H9 (cell line): Measurements from ENCODE around the gene DARS1. TPM values are rescaled to one million over a fixed set of nuclear protein-coding genes. Genes with fewer than 3 reads are reported as not detected.

Source experiments
- DNase-seq: peaks from one replicate; pipeline ENCODE4 v3.0.0-alpha.2; 2017
- H2AFZ ChIP-seq: one replicate; pipeline ENCODE4 v1.6.1; 2013; ENCODE audit warnings: mild to moderate bottlenecking, low read length, control low read depth, moderate library complexity
- H2AK5ac ChIP-seq: 2 replicates; pipeline ENCODE4 v1.6.1; 2013; ENCODE audit warnings: low read length, control low read depth, mixed read lengths; ENCODE audit not compliant: insufficient read length
- H2BK120ac ChIP-seq: one replicate; pipeline ENCODE4 v1.6.1; 2013; ENCODE audit warnings: low read depth, mild to moderate bottlenecking, low read length, control low read depth, inconsistent platforms; ENCODE audit not compliant: poor library complexity, severe bottlenecking
- H2BK12ac ChIP-seq: 2 replicates; pipeline ENCODE4 v1.6.1; 2013; ENCODE audit warnings: low read length, control low read depth, mixed read lengths, low read depth; ENCODE audit not compliant: insufficient read length
- H2BK15ac ChIP-seq: 2 replicates; pipeline ENCODE4 v1.6.1; 2013; ENCODE audit warnings: low read depth, low read length, control low read depth
- H2BK20ac ChIP-seq: one replicate; pipeline ENCODE4 v1.6.1; 2013; ENCODE audit warnings: low read depth, mild to moderate bottlenecking, low read length, control low read depth, inconsistent platforms; ENCODE audit not compliant: poor library complexity, severe bottlenecking
- H2BK5ac ChIP-seq: 2 replicates; pipeline ENCODE4 v1.6.1; 2013; ENCODE audit warnings: low read length, control low read depth, mixed read lengths; ENCODE audit not compliant: insufficient read length
- H3K14ac ChIP-seq: 2 replicates; pipeline ENCODE4 v1.6.1; 2013; ENCODE audit warnings: low read length, control low read depth; ENCODE audit not compliant: insufficient read depth
- H3K18ac ChIP-seq: 2 replicates; pipeline ENCODE4 v1.6.1; 2013; ENCODE audit warnings: low read depth, mild to moderate bottlenecking, mixed read lengths, low read length, control low read depth; ENCODE audit not compliant: insufficient read length
- H3K23ac ChIP-seq: 2 replicates; pipeline ENCODE4 v1.6.1; 2013; ENCODE audit warnings: low read length, control low read depth, mixed read lengths, low read depth; ENCODE audit not compliant: insufficient read length
- H3K23me2 ChIP-seq: 2 replicates; pipeline ENCODE4 v1.6.1; 2013; ENCODE audit warnings: low read depth, mild to moderate bottlenecking, mixed read lengths, low read length, control low read depth; ENCODE audit not compliant: insufficient read length, poor library complexity, severe bottlenecking
- H3K27ac ChIP-seq: 2 replicates; pipeline ENCODE4 v1.5.1; 2013; ENCODE audit warnings: low read length, control low read depth, mixed read lengths, low read depth; ENCODE audit not compliant: insufficient read length
- H3K27me3 ChIP-seq: 2 replicates; pipeline ENCODE4 v1.6.1; 2013; ENCODE audit warnings: low read length, control low read depth, inconsistent platforms; ENCODE audit not compliant: insufficient read depth
- H3K4ac ChIP-seq: 2 replicates; pipeline ENCODE4 v1.6.1; 2013; ENCODE audit warnings: low read depth, mild to moderate bottlenecking, control low read depth, inconsistent platforms, low read length, moderate library complexity
- H3K4me1 ChIP-seq: 2 replicates; pipeline ENCODE4 v1.6.1; 2013; ENCODE audit warnings: low read length, control low read depth, inconsistent platforms; ENCODE audit not compliant: insufficient read depth
- H3K4me2 ChIP-seq: 2 replicates; pipeline ENCODE4 v1.6.1; 2013; ENCODE audit warnings: low read length, control low read depth, mixed read lengths; ENCODE audit not compliant: insufficient read length, insufficient read depth
- H3K56ac ChIP-seq: 2 replicates; pipeline ENCODE4 v1.6.1; 2013; ENCODE audit warnings: low read depth, mild to moderate bottlenecking, mixed read lengths, low read length, control low read depth; ENCODE audit not compliant: insufficient read length
- H3K79me1 ChIP-seq: 2 replicates; pipeline ENCODE4 v1.6.1; 2013; ENCODE audit warnings: low read depth, mild to moderate bottlenecking, moderate library complexity, low read length, control low read depth, inconsistent platforms; ENCODE audit not compliant: insufficient read depth, poor library complexity, severe bottlenecking
- H3K79me2 ChIP-seq: 2 replicates; pipeline ENCODE4 v1.6.1; 2013; ENCODE audit warnings: low read length, control low read depth, inconsistent platforms; ENCODE audit not compliant: insufficient read depth
- H3K9ac ChIP-seq: 2 replicates; pipeline ENCODE4 v1.6.1; 2013; ENCODE audit warnings: low read length, control low read depth, mixed read lengths; ENCODE audit not compliant: insufficient read length; ENCODE audit errors: extremely low read depth
- H3K9me3 ChIP-seq: one replicate; pipeline ENCODE4 v1.6.1; 2013; ENCODE audit warnings: low read depth, low read length, inconsistent platforms; ENCODE audit not compliant: control insufficient read depth
- H3T11ph ChIP-seq: one replicate; pipeline ENCODE4 v1.6.1; 2013; ENCODE audit warnings: mild to moderate bottlenecking, low read length, control low read depth, inconsistent platforms
- H4K20me1 ChIP-seq: one replicate; pipeline ENCODE4 v1.6.1; 2013; ENCODE audit not compliant: control insufficient read depth, insufficient read length, insufficient read depth
- H4K5ac ChIP-seq: 2 replicates; pipeline ENCODE4 v1.6.1; 2013; ENCODE audit warnings: low read depth, mild to moderate bottlenecking, mixed read lengths, low read length, control low read depth; ENCODE audit not compliant: insufficient read length
- H4K8ac ChIP-seq: replicated peaks from 2 replicates; pipeline ENCODE4 v1.6.1; 2013; ENCODE audit warnings: low read length, control low read depth, mixed read lengths, low read depth; ENCODE audit not compliant: insufficient read length
- H4K91ac ChIP-seq: 2 replicates; pipeline ENCODE4 v1.6.1; 2013; ENCODE audit warnings: low read depth, mild to moderate bottlenecking, moderate library complexity, mixed read lengths, low read length, control low read depth; ENCODE audit not compliant: insufficient read length
- H3K27ac Mint-ChIP-seq, 3 experiments: 2 replicates in 2 of 3; 3 replicates in 1 of 3; pipeline ENCODE4 v1.8.0; 2020 to 2021; ENCODE audit warnings: mixed read lengths in 3 of 3, mild to moderate bottlenecking in 1 of 3, moderate library complexity in 1 of 3
- H3K27me3 Mint-ChIP-seq: 2 replicates; pipeline ENCODE4 v1.8.0; 2021; ENCODE audit warnings: low read depth, mild to moderate bottlenecking, moderate library complexity, mixed read lengths
- H3K36me3 Mint-ChIP-seq, 3 experiments: 2 replicates in 2 of 3; 3 replicates in 1 of 3; pipeline ENCODE4 v1.8.0; 2020 to 2021; ENCODE audit warnings: low read depth in 3 of 3, mixed read lengths in 3 of 3; ENCODE audit not compliant: insufficient read depth in 1 of 3
- H3K4me1 Mint-ChIP-seq, 2 experiments: 2 replicates each; pipeline ENCODE4 v1.8.0; 2020; ENCODE audit warnings: mixed read lengths in 2 of 2
- H3K4me3 Mint-ChIP-seq, 2 experiments: 2 replicates in 1 of 2; 3 replicates in 1 of 2; pipeline ENCODE4 v1.8.0; 2020 to 2021; ENCODE audit warnings: mild to moderate bottlenecking in 2 of 2, mixed read lengths in 2 of 2, moderate library complexity in 1 of 2
- H3K9me3 Mint-ChIP-seq, 2 experiments: 2 replicates in 1 of 2; 3 replicates in 1 of 2; pipeline ENCODE4 v1.8.0; 2020; ENCODE audit warnings: mild to moderate bottlenecking in 2 of 2, mixed read lengths in 2 of 2, moderate library complexity in 1 of 2
- WGBS: extraction: QIAGEN DNeasy Blood & Tissue Kit; methylation state at CpG from one replicate; pipeline ENCODE4 v1.1.7; 2013; ENCODE audit warnings: missing lambda C conversion rate, low lambda C conversion rate, mixed read lengths; ENCODE audit not compliant: insufficient read length; ENCODE audit errors: extremely low coverage; 5-methylcytosine and 5-hydroxymethylcytosine counted together
- total RNA-seq: library from RNA; stranded (reverse); gene quantifications from 2 replicates; pipeline ENCODE4 v1.2.1, GENCODE V29; 2021
- TF ChIP-seq, protein P1 (sequence below): fragments of 200-600 bp; sonication (generic); conservative IDR thresholded peaks from 3 replicates; pipeline ENCODE4 v1.8.0; 2021; ENCODE audit warnings: antibody characterized with exemption, mild to moderate bottlenecking

The DARS1 gene
- total RNA-seq, 1 experiment from 2014 or later, result 117 TPM

DNA sequence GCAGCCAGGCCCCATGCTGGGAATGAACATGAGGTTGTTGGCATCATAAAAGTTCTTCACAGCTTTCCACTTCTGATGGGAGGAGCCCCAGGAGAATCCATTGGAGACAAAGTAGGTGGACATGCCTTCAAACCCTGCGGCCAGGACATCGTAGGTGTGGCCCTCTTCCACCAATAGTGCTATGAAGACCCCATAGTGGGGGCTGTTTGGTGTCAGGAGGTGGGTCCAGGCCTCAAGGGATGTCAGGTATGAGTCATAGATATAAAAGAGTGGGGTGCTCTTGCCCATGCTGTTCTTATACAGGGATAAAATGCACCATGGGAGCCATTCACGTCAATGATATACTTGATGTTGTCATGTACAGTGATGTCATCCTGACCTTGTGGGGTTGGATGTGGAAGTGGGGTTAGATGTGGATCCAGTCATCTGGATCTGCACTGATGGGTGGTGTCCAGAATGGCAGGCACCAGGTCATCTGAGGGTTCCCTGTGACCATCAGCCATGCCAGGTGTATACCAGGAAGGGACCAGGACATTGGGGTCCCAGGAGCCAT is 87.1 kb downstream of the DARS1 start:
- H4K20me1 ChIP-seq, result no peaks in the 10 kb centered on the region
- H3K27me3 Mint-ChIP-seq, result no peaks in the 10 kb centered on the region
- no peak overlapping the region for H3K18ac ChIP-seq
- H3K27me3 ChIP-seq, result no peaks in the 10 kb centered on the region
- H2AK5ac ChIP-seq, result no peak overlapping the region
- H2BK120ac ChIP-seq, result no peak overlapping the region
- no peak overlapping the region for H2BK5ac ChIP-seq
- H3K9me3 ChIP-seq, result no peaks in the 10 kb centered on the region
- no peak for DNase-seq
- H3K9me3 Mint-ChIP-seq, result no peaks in the 10 kb centered on the region; a peak in 1 of 5 replicates
- H4K8ac ChIP-seq, result no peak overlapping the region
- no peak overlapping the region for H3K23ac ChIP-seq
- no peak overlapping the region for H3K4me2 ChIP-seq
- no CpG with 5 or more reads among the region's 3 CpGs for WGBS
- no peaks in the 10 kb centered on the region for H3K79me1 ChIP-seq
- H3K4ac ChIP-seq, result no peak overlapping the region
- H3K4me3 Mint-ChIP-seq, result no peak overlapping the region
- H3K36me3 Mint-ChIP-seq, result peaks cover 5 to 13% (median 5%) of the 10 kb centered on the region in 3 experiments; a peak in 4 of 7 replicates
- no peak overlapping the region for H3T11ph ChIP-seq
- H3K14ac ChIP-seq, result no peak overlapping the region
- H3K27ac ChIP-seq, result no peak overlapping the region
- H2BK20ac ChIP-seq, result no peak overlapping the region
- no peak overlapping the region for H4K5ac ChIP-seq
- H3K27ac Mint-ChIP-seq, result no peak overlapping the region
- H2BK15ac ChIP-seq, result no peak overlapping the region
- no peaks in the 10 kb centered on the region for H3K23me2 ChIP-seq
- H4K91ac ChIP-seq, result no peak overlapping the region
- no peaks in the 10 kb centered on the region for H3K4me1 ChIP-seq
- no peaks in the 10 kb centered on the region for H3K79me2 ChIP-seq
- H2AFZ ChIP-seq, result no peak overlapping the region
- H3K9ac ChIP-seq, result no peak overlapping the region
- H3K56ac ChIP-seq, result no peak overlapping the region
- peaks cover 10 to 13% of the 10 kb centered on the region in 2 experiments for H3K4me1 Mint-ChIP-seq
- TF ChIP-seq, protein P1, sequence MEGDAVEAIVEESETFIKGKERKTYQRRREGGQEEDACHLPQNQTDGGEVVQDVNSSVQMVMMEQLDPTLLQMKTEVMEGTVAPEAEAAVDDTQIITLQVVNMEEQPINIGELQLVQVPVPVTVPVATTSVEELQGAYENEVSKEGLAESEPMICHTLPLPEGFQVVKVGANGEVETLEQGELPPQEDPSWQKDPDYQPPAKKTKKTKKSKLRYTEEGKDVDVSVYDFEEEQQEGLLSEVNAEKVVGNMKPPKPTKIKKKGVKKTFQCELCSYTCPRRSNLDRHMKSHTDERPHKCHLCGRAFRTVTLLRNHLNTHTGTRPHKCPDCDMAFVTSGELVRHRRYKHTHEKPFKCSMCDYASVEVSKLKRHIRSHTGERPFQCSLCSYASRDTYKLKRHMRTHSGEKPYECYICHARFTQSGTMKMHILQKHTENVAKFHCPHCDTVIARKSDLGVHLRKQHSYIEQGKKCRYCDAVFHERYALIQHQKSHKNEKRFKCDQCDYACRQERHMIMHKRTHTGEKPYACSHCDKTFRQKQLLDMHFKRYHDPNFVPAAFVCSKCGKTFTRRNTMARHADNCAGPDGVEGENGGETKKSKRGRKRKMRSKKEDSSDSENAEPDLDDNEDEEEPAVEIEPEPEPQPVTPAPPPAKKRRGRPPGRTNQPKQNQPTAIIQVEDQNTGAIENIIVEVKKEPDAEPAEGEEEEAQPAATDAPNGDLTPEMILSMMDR, result no peak
- H2BK12ac ChIP-seq, result no peak overlapping the region
